DLD1 (cell line): ENCODE measurements around the gene LAMB3.

Experiments used
- in situ Hi-C: cut with HindIII; loops from 2 replicates; pipeline ENCODE4 v1.10.0; 2017; ENCODE audit warnings: low sequenced_read_pairs

The LAMB3 gene

DNA sequence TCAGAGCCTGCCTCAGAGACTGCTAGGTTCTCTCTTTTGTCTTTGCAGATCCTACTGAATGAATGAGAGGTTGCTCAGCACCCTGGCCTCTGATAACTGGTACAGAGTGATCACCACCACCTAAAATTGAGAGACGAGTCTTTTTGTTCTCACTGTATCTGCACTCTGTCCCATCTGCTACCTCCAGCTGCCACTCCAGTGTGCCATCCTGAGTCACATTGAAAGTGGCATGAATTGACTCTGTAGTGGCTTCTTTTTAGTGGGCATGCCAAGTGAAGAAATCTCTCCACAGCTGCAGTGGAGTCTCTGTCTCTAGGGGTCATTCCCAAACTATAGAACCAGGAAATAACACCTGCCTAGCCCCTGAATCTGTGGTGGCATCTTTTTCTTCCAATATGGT, 54.0 kb downstream of the LAMB3 start:
- in situ Hi-C loops, result no loop called here

GRCh38 chr1:209597499-209597898, 54.7 kb downstream of the LAMB3 start:
- in situ Hi-C loops, result no loop called here

DNA sequence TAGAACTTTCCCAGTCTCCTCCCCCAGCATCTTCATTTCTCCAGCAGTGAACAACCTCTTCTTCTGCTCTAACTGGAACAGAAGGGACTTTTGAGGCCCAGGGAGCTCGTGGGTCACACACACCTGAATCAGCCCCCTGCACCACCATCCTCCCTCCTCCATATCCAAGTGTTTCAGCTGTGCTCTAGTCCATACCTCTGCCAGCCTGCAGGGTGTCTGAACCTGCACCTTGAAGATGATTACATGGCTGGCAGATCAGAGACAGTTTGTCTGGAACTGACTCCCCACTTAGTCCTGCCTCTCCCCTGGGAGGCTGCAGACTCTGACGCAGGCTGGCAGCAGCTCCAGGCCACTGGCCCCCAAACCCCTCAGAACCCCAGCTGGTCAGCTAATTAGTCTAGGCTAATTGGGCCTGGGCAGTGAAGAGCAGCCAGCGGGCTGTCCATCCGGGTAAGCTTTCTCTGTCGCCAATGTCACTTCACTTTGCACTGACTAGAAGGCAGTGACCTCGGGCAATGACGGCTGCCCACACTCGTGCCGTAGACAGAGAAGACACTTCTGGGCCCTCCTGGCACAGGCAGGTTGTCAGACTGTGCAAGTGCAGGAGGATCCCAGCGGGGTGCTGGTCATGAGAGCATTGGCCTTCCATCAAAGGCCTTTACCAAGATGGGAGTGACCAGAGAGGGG, 56.5 kb downstream of the LAMB3 start:
- in situ Hi-C loops, result no loop called here

DNA sequence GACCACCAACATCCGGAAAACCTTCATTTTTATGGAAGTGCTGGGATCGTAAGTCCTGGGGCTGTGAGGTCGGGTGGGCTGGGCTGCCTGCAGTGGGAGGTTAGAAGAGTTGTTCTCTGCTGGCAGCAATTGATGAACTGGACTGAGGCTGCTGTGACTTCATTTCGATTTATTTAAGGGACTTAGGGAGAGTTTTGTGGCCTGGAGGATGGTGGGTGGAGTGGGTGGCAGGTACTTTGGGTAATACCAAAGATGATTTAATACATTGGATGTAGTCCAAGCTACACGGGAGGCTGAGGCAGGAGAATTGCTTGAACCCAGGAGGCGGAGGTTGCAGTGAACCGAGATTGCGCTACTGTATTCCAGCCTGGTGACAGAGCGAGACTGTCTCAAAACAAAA, 57.2 kb downstream of the LAMB3 start:
- in situ Hi-C loops, result no loop called here

DNA sequence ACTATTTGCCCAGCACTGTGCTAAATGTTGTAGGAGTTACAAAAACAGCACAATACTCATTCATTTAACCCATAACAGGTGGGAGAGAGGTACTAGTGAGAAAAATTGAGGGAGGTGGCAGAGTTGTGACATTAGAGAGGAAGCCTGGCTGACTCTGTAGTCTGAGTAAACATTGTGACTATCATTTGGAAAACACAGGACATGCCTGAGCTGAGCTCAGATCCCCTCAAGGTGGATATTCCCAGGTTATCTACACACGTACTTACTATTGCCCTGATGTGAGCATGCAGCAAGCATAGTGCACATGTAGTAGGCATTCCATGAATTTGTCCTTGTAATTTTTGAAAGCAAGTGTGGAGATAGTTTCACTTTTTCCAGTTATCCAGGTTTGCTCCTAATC, 57.8 kb downstream of the LAMB3 start:
- in situ Hi-C loops, result no loop called here

DNA sequence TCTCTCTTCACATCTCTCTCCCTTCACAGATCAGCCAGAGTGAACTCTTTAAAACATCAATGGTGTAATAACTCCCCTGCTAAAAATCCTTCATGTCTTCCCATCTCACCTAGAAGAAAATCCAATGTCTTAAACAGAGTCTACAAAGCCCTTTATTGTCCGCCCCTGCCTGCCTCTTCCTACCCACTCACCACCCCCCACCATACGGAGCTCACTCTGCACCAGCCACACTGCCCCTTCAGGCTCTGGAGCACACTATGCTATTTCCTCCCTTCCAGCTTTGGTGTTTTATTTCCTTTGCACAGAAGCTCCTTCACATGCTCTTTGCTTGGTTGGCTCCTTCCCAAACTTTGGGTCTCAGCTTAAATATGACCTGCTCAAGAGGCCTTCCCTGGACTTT, 58.5 kb downstream of the LAMB3 start:
- in situ Hi-C loops, result no loop called here

DNA sequence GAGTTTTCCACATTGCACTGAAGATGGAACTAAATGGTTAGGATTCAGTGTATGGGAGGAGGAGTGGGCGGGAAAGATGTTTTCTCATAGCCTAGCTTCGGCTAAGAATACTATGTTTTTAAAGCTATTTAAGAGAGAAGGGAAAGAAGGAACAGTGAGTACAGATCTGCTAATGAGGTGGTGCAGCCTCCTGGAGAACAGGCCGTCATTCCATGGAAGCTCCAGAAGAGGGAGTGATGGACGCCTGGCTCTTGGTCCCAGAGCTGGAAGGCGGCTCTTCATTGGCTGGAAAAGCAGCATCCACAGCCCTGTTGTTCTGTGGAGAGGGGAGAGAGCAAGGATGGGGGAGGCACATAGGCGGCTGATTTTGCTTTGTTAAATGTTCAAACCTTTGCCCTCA, 61.8 kb downstream of the LAMB3 start:
- in situ Hi-C loops, result no loop called here

- in situ Hi-C loops, result no loop called here
Measured at GRCh38 chr1:209589863-209590262, 62.4 kb downstream of the LAMB3 start.

DNA sequence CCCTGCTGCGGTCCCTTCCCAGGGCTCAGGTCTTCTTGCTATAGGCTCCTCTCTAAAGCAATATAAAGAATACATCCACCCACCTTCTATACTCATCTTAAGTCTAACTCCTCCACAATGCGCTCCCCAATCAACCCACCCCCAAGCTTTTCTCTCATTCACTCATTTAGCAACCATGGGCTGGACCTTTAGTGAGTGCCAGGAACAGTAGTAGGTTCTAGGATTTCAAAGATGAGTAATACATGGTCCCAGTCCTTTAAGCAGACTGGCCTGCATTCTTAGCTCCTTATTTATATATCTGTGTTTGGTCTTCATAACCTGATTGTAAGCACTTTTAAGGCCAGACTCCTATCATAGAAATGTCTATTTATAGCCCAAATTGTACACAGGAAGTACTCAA, 62.8 kb downstream of the LAMB3 start:
- in situ Hi-C loops, result no loop called here

DNA sequence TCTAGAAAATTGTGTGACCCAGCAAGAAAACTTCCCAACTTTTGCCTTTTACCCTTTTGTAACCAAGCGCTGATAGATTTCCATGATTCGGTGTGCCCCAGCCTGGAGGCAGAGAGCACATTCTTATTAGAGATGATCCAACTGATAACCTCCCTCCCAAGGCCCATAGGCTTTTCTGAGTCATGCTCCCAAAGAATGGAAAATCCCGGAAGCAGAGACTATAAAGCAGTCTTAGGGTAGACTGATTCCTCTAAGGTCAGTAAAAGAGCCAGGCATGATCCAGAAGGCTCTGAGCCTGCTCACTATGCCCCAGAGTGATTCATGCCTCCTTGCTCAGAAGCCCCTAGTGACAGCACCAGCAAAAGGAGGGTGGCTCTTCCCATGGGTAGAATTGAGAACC, 64.4 kb downstream of the LAMB3 start:
- in situ Hi-C loops, result no loop called here

GRCh38 chr1:209586221-209586740, 65.9 kb downstream of the LAMB3 start:
- in situ Hi-C loops, result no loop called here

DNA sequence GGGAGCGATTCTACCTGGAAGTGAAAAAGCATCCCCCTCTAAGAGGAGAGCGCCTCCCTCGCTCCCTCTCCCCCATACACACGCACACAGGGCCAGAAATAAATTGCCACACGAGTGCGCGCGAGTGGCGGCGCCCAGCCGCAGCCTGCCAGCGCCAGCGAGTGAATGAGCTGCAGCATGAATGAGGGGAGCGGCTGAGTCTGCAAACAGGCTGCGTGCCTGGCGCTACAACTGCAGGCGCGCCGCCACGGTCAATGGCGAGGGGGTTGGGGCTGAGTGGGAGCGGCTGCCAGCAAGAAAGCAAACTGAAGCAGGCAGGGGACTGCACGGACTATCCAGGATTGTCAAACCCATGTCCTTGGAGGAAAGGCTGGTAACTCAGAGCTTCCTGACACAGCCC, 66.6 kb downstream of the LAMB3 start:
- in situ Hi-C loops, result no loop called here

DNA sequence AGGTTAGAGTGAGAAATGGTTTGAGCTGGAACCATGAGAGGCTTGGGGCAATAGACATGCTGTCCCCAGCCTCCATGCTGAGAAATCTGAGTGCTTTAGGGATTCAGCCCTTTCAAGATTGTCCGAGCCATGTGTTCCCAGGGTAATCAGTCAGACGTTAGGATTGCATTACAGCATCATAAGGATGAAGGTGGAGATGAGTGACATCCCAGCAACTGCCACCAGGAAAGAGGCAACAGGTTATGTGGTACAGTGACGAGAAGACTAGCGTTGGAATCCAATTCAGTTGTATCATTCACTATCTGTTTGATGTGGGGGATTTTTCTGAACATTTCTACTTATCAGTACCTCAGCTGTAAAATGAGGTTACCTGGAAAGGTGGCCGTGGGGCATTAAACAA, 67.0 kb downstream of the LAMB3 start:
- in situ Hi-C loops, result no loop called here

- in situ Hi-C loops, result no loop called here
Measured at GRCh38 chr1:209584231-209584672, 68.0 kb downstream of the LAMB3 start.

- in situ Hi-C loops, result no loop called here
Measured at GRCh38 chr1:209583408-209583807, 68.8 kb downstream of the LAMB3 start, which contains the start of gene CAMK1G. Gene CAMK1G (plus strand): TSS chr1:209583714. CDS start chr1:209594984, 11,270 bp downstream.

DNA sequence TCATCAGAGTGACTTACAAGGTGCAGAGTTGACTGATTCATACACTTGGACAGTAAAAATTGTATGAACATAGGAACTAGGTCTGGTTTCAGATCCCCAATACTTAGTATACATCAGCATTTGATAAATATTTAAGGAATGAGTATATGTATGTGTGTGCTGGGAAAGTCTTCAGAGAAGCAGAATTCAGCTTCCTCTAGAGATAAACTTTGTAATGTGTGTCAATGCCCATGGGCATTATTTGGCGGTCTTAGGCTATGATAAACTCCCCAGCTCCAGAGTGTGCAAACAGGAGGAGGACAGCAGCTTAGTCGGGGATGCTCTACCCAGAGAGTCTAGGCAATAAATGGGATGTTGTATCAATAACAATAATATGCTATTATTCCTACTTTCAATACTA, 71.6 kb downstream of the LAMB3 start:
- in situ Hi-C loops, result no loop called here

DNA sequence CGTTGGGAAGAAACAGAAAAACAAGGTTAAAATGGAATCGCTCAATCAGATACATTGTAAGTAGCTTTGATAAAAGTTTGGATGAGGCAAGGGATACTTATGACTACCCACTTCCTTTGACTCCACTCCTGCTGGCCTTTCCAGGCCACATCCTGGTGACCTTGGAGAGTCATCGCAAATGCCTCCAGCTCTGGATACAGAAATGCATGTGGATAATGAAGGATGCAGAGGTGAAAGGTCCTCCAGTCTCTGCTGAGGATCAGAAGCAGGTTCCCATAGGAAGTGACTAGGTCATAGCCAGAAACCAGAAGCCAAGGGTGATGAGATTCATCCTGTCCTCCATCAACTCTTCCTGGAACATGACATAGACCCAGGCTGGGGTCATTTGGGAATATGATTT, 74.9 kb downstream of the LAMB3 start:
- in situ Hi-C loops, result no loop called here

DNA sequence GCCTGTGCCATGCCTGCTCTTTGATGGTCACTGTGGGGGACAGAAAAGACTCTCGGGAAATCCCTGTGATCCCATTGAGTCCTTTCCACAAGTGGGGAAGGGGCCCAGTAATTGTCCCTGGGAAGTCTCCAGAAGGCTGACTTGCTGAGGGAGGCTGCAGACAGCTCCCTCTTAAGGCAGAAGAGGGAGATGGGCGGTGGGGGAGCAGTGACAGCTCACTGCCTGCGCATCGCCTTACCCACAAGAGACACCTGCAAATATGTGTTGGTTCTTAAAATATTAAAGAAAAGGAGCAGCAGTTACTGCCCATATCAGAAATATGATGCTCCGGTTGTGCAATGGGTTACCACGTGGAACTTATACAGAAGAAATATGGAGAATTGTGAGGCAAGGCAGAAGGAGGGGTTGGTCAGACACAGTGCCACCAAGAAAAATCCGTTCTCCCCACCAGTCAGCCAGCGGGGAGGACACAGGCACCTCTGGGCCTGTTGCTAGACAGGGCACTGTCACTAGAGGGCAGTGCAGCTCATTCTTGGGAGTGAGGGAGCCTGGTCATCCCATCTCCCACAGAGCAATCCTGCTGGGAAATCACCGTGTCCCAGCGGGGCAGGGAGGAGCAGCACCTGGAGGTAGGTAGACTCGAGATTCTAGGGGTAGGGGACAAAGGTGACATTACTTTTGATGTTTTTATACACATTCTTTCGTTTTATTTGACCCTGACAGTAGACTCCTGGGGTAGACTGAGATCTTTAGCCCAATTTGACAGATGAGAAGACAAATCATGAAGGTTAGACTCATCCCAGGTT, 75.6 kb downstream of the LAMB3 start:
- in situ Hi-C loops, result no loop called here

- in situ Hi-C loops, result no loop called here
Measured at GRCh38 chr1:209570743-209571142, 81.5 kb downstream of the LAMB3 start.

- in situ Hi-C loops, result no loop called here
Measured at GRCh38 chr1:209569455-209570207, 82.6 kb downstream of the LAMB3 start.

- in situ Hi-C loops, result no loop called here
Measured at GRCh38 chr1:209567698-209568175, 84.5 kb downstream of the LAMB3 start.
